Neuronal stem cell (in vitro differentiated cells): Measurements from ENCODE around the gene KIN.

Experiments used
- DNase-seq: peaks from one replicate; pipeline ENCODE4 v3.0.0-alpha.2; 2013; ENCODE audit warnings: low spot score
- H2AFZ ChIP-seq: one replicate; pipeline ENCODE4 v1.6.1; 2013; ENCODE audit warnings: mild to moderate bottlenecking, low read length, inconsistent platforms
- H2AK5ac ChIP-seq: 2 replicates; pipeline ENCODE4 v1.6.1; 2013; ENCODE audit warnings: low read depth, mild to moderate bottlenecking, inconsistent platforms, low read length, moderate library complexity, mixed read lengths
- H2BK120ac ChIP-seq: 2 replicates; pipeline ENCODE4 v1.6.1; 2013; ENCODE audit warnings: low read depth, mild to moderate bottlenecking, inconsistent platforms, low read length, moderate library complexity, mixed read lengths
- H2BK12ac ChIP-seq: one replicate; pipeline ENCODE4 v1.6.1; 2013; ENCODE audit warnings: low read length, inconsistent platforms
- H2BK15ac ChIP-seq: 2 replicates; pipeline ENCODE4 v1.6.1; 2013; ENCODE audit warnings: mild to moderate bottlenecking, low read length, inconsistent platforms, mixed read lengths
- H2BK5ac ChIP-seq: one replicate; pipeline ENCODE4 v1.6.1; 2013; ENCODE audit warnings: inconsistent platforms, mild to moderate bottlenecking, low read length, moderate library complexity
- H3K14ac ChIP-seq: one replicate; pipeline ENCODE4 v1.6.1; 2013; ENCODE audit warnings: low read length, inconsistent platforms
- H3K18ac ChIP-seq: 2 replicates; pipeline ENCODE4 v1.6.1; 2013; ENCODE audit warnings: low read length, inconsistent platforms
- H3K23ac ChIP-seq: 2 replicates; pipeline ENCODE4 v1.6.1; 2013; ENCODE audit warnings: low read depth, mild to moderate bottlenecking, mixed read lengths, low read length, inconsistent platforms; ENCODE audit not compliant: poor library complexity
- H3K27ac ChIP-seq: replicated peaks from 3 replicates; pipeline ENCODE4 v1.5.1; 2013; ENCODE audit warnings: low read length, inconsistent platforms
- H3K27me3 ChIP-seq, 3 experiments: 2 replicates each; pipeline ENCODE4 v1.6.1; 2013; ENCODE audit warnings: low read length in 3 of 3, mild to moderate bottlenecking in 2 of 3, inconsistent platforms in 1 of 3, low read depth in 1 of 3, mixed read lengths in 1 of 3, moderate library complexity in 1 of 3; ENCODE audit not compliant: control insufficient read depth in 3 of 3, insufficient read depth in 3 of 3
- H3K36me3 ChIP-seq, 2 donors: replicated peaks in 1 of 2; 2 replicates each; pipeline ENCODE4 v1.6.1; 2013; ENCODE audit warnings: low read length in 2 of 2; ENCODE audit not compliant: control insufficient read depth in 2 of 2, insufficient read depth in 2 of 2
- H3K4ac ChIP-seq: 2 replicates; pipeline ENCODE4 v1.6.1; 2013; ENCODE audit warnings: inconsistent platforms, mild to moderate bottlenecking, low read length, moderate library complexity
- H3K4me1 ChIP-seq, 2 donors: 1 replicate in 1 of 2; 2 replicates in 1 of 2; pipeline ENCODE4 v1.6.1; 2013; ENCODE audit warnings: low read length in 2 of 2, low read depth in 1 of 2; ENCODE audit not compliant: control insufficient read depth in 2 of 2, insufficient read depth in 1 of 2
- H3K4me2 ChIP-seq: one replicate; pipeline ENCODE4 v1.6.1; 2013; ENCODE audit warnings: mild to moderate bottlenecking, low read length, inconsistent platforms; ENCODE audit not compliant: insufficient read depth, poor library complexity, severe bottlenecking
- H3K4me3 ChIP-seq, 2 donors: 2 replicates each; pipeline ENCODE4 v1.5.1; 2013; ENCODE audit warnings: low read length in 2 of 2, mild to moderate bottlenecking in 2 of 2, inconsistent platforms in 1 of 2, moderate library complexity in 1 of 2
- H3K79me1 ChIP-seq: one replicate; pipeline ENCODE4 v1.6.1; 2013; ENCODE audit warnings: low read depth, mild to moderate bottlenecking, inconsistent platforms, low read length, moderate library complexity
- H3K9ac ChIP-seq: one replicate; pipeline ENCODE4 v1.6.1; 2013; ENCODE audit warnings: mild to moderate bottlenecking, low read depth, low read length, inconsistent platforms; ENCODE audit not compliant: poor library complexity
- H3K9me3 ChIP-seq, 2 donors: replicated peaks in 1 of 2; 2 replicates each; pipeline versions ENCODE3 to v1.6.1; 2013; ENCODE audit warnings: low read length in 2 of 2, mild to moderate bottlenecking in 2 of 2, inconsistent platforms in 1 of 2, low read depth in 1 of 2, mixed read lengths in 1 of 2, moderate library complexity in 1 of 2; ENCODE audit not compliant: control insufficient read depth in 2 of 2, insufficient read depth in 1 of 2
- H4K8ac ChIP-seq: one replicate; pipeline ENCODE4 v1.6.1; 2013; ENCODE audit warnings: low read depth, mild to moderate bottlenecking, inconsistent platforms, low read length, moderate library complexity
- H4K91ac ChIP-seq: one replicate; pipeline ENCODE4 v1.6.1; 2013; ENCODE audit warnings: low read length, low read depth, mild to moderate bottlenecking, inconsistent platforms; ENCODE audit not compliant: poor library complexity
- WGBS, 2 donors: extraction: QIAGEN DNeasy Blood & Tissue Kit; methylation state at CpG; one replicate each; pipeline ENCODE4 v1.1.7; 2013; ENCODE audit warnings: missing lambda C conversion rate in 2 of 2, mixed read lengths in 1 of 2; ENCODE audit not compliant: insufficient read length in 2 of 2, insufficient replicate concordance in 1 of 2; ENCODE audit errors: extremely low coverage in 2 of 2; 5-methylcytosine and 5-hydroxymethylcytosine counted together

The KIN gene

DNA sequence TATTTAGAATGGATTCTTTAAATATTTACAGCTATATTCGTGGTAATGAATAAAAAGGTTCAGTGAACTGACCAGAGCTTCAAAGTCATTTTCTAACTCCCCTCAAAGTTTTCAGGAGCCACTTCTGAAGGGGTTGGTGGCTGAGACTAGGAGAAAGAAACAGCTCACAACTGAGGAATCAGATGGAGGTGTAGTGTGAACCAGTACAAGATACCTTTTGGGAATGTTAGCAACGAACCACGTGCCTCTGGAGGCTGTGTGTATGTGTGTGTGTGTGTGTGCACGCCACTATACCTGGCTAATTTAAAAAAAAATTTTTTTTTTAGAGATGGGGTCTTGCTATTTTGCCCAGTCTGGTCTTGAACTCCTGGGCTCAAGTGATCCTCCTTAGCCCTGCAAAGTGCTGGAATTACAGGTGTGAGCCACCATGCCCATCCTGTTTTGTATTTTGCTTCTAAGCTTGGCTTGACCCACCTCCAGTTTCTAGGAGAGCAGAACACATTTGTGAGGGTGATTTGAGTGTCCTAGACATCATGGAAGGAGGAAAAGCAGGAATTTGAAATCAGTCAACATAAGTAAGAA is 21.0 kb upstream of the KIN start:
- no peaks in the 10 kb centered on the region for H3K79me1 ChIP-seq
- H2AK5ac ChIP-seq: no peak overlapping the region
- DNase-seq: no peak
- no peak overlapping the region for H3K9ac ChIP-seq
- no peaks in the 10 kb centered on the region for H3K4me1 ChIP-seq
- H3K9me3 ChIP-seq: no peaks in the 10 kb centered on the region
- H2BK15ac ChIP-seq: no peak overlapping the region
- H3K4me3 ChIP-seq: no peak overlapping the region
- WGBS, 2 donors: no CpG with 5 or more reads among the region's 4 CpGs
- no peak overlapping the region for H2BK120ac ChIP-seq
- peaks cover 16 to 54% of the 10 kb centered on the region in 2 donors for H3K36me3 ChIP-seq
- H3K14ac ChIP-seq: no peak overlapping the region
- no peak overlapping the region for H4K91ac ChIP-seq
- H3K27me3 ChIP-seq: no peaks in the 10 kb centered on the region
- no peak overlapping the region for H3K4ac ChIP-seq
- no peak overlapping the region for H4K8ac ChIP-seq
- no peak overlapping the region for H2AFZ ChIP-seq
- H2BK5ac ChIP-seq: no peak overlapping the region
- H3K4me2 ChIP-seq: no peak overlapping the region
- no peak overlapping the region for H2BK12ac ChIP-seq
- H3K23ac ChIP-seq: no peak overlapping the region
- no peak overlapping the region for H3K18ac ChIP-seq
- H3K27ac ChIP-seq: no peak overlapping the region

DNA sequence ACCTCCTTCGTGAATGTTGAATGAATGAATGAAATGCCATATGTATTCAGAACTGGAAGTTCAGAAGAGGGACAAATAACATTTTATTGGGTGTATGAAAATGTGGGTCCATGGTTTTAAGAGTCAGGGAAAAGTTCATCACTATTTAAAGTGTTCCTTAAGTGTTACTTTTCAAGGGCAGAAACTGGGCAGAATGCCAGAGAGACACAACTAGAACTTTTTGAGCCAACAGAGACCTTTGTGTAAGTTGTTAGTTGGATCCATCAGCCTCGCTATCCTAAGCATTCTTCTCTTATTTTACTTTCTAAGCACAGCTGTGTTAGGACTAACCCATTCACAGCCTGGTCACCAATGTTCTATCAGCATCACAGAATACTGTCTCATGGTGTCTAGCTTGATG is 16.9 kb upstream of the KIN start:
- H3K27me3 ChIP-seq: no peaks in the 10 kb centered on the region
- H3K4me1 ChIP-seq: no peaks in the 10 kb centered on the region
- H3K4me2 ChIP-seq: no peak overlapping the region
- no peak overlapping the region for H3K27ac ChIP-seq
- no peak for DNase-seq
- no peak overlapping the region for H4K91ac ChIP-seq
- H4K8ac ChIP-seq: no peak overlapping the region
- H2AK5ac ChIP-seq: no peak overlapping the region
- no peak overlapping the region for H2AFZ ChIP-seq
- H3K4me3 ChIP-seq: no peak overlapping the region
- no peak overlapping the region for H3K9ac ChIP-seq
- peaks cover 28 to 91% of the 10 kb centered on the region in 2 donors for H3K36me3 ChIP-seq
- no peaks in the 10 kb centered on the region for H3K9me3 ChIP-seq
- no peak overlapping the region for H3K14ac ChIP-seq
- H3K79me1 ChIP-seq: no peaks in the 10 kb centered on the region
- no peak overlapping the region for H3K4ac ChIP-seq
- H2BK120ac ChIP-seq: no peak overlapping the region
- H2BK15ac ChIP-seq: no peak overlapping the region
- H3K18ac ChIP-seq: no peak overlapping the region
- WGBS, 2 donors: no CpG with 5 or more reads among the region's 2 CpGs
- no peak overlapping the region for H2BK12ac ChIP-seq
- H2BK5ac ChIP-seq: no peak overlapping the region
- no peak overlapping the region for H3K23ac ChIP-seq

DNA sequence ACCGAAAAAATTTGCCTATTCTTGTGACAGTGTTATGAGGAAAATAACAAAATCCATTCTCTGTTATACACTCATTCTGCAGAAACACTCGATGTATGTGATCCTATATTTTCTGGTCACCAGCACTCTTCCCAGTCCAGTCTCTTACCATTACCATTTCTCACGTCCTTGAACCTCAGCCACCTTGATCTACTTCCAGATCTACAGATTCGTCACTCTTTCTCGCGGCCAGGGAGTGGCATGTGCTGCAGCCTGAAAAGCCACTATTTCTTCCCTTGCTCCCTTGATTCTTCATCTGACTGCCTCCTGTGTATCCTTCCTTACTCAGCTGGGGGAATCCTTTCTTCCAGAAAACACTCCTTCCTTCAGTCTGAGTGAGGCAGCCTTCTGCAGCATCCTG is 16.4 kb upstream of the KIN start:
- H3K79me1 ChIP-seq: no peaks in the 10 kb centered on the region
- no peaks in the 10 kb centered on the region for H3K27me3 ChIP-seq
- no CpG with 5 or more reads among the region's 6 CpGs for WGBS, 2 donors

DNA sequence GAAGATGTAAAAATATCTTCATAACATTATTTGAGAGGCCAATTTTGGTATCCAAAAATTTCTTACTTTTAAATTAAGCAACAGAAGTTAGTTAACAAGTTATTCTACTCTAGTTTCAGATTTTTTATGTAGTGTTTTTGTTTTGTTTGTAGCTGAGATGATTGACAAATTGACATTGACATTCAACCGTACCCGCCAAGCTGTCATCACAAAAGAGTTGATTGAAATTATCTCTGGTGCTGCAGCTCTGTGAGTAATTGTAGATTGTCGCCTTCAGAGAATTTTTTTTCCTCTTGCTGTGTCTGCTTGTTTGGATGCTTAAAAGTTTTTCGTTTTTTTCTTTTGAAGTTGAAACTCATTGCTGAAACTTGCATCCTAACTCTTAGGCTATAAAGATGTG is 14.8 kb upstream of the KIN start:
- no peak overlapping the region for H3K27ac ChIP-seq
- H2BK12ac ChIP-seq: no peak overlapping the region
- no CpG with 5 or more reads among the region's 4 CpGs for WGBS, 2 donors
- peaks cover 29 to 90% of the 10 kb centered on the region in 2 donors for H3K36me3 ChIP-seq
- H2BK120ac ChIP-seq: no peak overlapping the region
- no peak overlapping the region for H2BK15ac ChIP-seq
- H2BK5ac ChIP-seq: no peak overlapping the region
- no peaks in the 10 kb centered on the region for H3K4me1 ChIP-seq
- H3K79me1 ChIP-seq: no peaks in the 10 kb centered on the region
- no peaks in the 10 kb centered on the region for H3K27me3 ChIP-seq
- H4K8ac ChIP-seq: no peak overlapping the region
- H3K9me3 ChIP-seq: no peaks in the 10 kb centered on the region
- no peak for DNase-seq
- H3K4ac ChIP-seq: no peak overlapping the region
- H2AFZ ChIP-seq: no peak overlapping the region
- no peak overlapping the region for H3K9ac ChIP-seq
- no peak overlapping the region for H2AK5ac ChIP-seq
- no peak overlapping the region for H3K14ac ChIP-seq
- no peak overlapping the region for H3K4me3 ChIP-seq
- H4K91ac ChIP-seq: no peak overlapping the region
- H3K18ac ChIP-seq: no peak overlapping the region
- H3K23ac ChIP-seq: no peak overlapping the region
- H3K4me2 ChIP-seq: no peak overlapping the region

More for the DNA sequence above, 16.4 kb upstream of the KIN start:
- DNase-seq: no peak
- no peak overlapping the region for H2BK15ac ChIP-seq
- no peak overlapping the region for H3K27ac ChIP-seq
- no peaks in the 10 kb centered on the region for H3K9me3 ChIP-seq
- H2AFZ ChIP-seq: no peak overlapping the region
- no peak overlapping the region for H3K4me2 ChIP-seq
- H3K18ac ChIP-seq: no peak overlapping the region
- H2AK5ac ChIP-seq: no peak overlapping the region
- H3K4me1 ChIP-seq: no peaks in the 10 kb centered on the region
- peaks cover 29 to 92% of the 10 kb centered on the region in 2 donors for H3K36me3 ChIP-seq
- no peak overlapping the region for H4K91ac ChIP-seq
- H2BK12ac ChIP-seq: no peak overlapping the region
- H3K4me3 ChIP-seq: no peak overlapping the region
- no peak overlapping the region for H3K4ac ChIP-seq
- no peak overlapping the region for H3K9ac ChIP-seq
- H2BK5ac ChIP-seq: no peak overlapping the region
- H4K8ac ChIP-seq: no peak overlapping the region
- H2BK120ac ChIP-seq: no peak overlapping the region
- no peak overlapping the region for H3K14ac ChIP-seq
- no peak overlapping the region for H3K23ac ChIP-seq
